HepG2 (cell line): ENCODE results near the gene CD300LG. TPM values are rescaled to one million over a fixed set of nuclear protein-coding genes. Genes with fewer than 3 reads are reported as not detected.

Source experiments
- ATAC-seq: fragments of 200-7000 bp; cut with Tn5 transposase; 3 replicates; pipeline ENCODE4 v1.9.1; 2020; ENCODE audit warnings: mild to moderate bottlenecking, moderate library complexity
- BruUV-seq: library from RNA; stranded (reverse); fragments of 400-500 nt; replicated peaks from 2 replicates; lab custom pipeline; 2021; lab: Mats Ljungman, UMichigan
- CTCF ChIA-PET: fragments of 300-600 bp; formaldehyde crosslinking; extraction: SDS; loops from one replicate; lab custom pipeline; 2021; ENCODE audit warnings: low total read pairs, inconsistent platforms, low intra/inter-chr PET ratio; lab: Yijun Ruan, JAX
- POLR2A ChIA-PET: fragments of 350-600 bp; sonication (Branson Sonifier 250); formaldehyde crosslinking; loops from one replicate; lab custom pipeline; 2020; ENCODE audit warnings: antibody characterized with exemption, inconsistent platforms; lab: Yijun Ruan, JAX
- DNase-seq: peaks from one replicate; pipeline ENCODE4 v3.0.0-alpha.2; 2015; ENCODE audit warnings: low spot score
- FAIRE-seq: peaks from 3 replicates; lab custom pipeline; 2011; peaks lifted over from hg19 to GRCh38; lab: Jason Lieb, UNC
- H2AFZ ChIP-seq: one replicate; pipeline ENCODE4 v1.6.1; 2011; ENCODE audit warnings: low read length, inconsistent platforms
- H3K27ac ChIP-seq: fragments of 300-600 bp; 3 replicates; pipeline ENCODE4 v1.8.0; 2011; ENCODE audit warnings: mixed run types, mild to moderate bottlenecking, mixed read lengths, low read length, inconsistent platforms; ENCODE audit not compliant: insufficient read depth; ENCODE audit errors: extremely low read length
- H3K27me3 ChIP-seq, 2 experiments: fragments of 200-600 bp in 1 of 2; 2 replicates in 1 of 2; 3 replicates in 1 of 2; pipeline versions ENCODE4 v1.6.0 to v1.8.0; 2011; ENCODE audit warnings: low read length in 2 of 2, mild to moderate bottlenecking in 2 of 2, moderate library complexity in 2 of 2, inconsistent platforms in 1 of 2; ENCODE audit not compliant: insufficient read depth in 2 of 2, control insufficient read depth in 1 of 2
- H3K36me3 ChIP-seq, 2 experiments: fragments of 200-600 bp in 1 of 2; replicated peaks in 1 of 2; 2 replicates in 1 of 2; 3 replicates in 1 of 2; pipeline versions ENCODE4 v1.5.1 to v1.8.0; 2011; ENCODE audit warnings: low read length in 2 of 2, inconsistent platforms in 1 of 2; ENCODE audit not compliant: insufficient read depth in 2 of 2, control insufficient read depth in 1 of 2
- H3K4me1 ChIP-seq: 2 replicates; pipeline ENCODE4 v1.5.1; 2012; ENCODE audit warnings: low read length, inconsistent platforms; ENCODE audit not compliant: insufficient read depth
- H3K4me2 ChIP-seq: 2 replicates; pipeline ENCODE4 v1.6.0; 2011; ENCODE audit warnings: low read depth, low read length, inconsistent platforms
- H3K4me3 ChIP-seq, 3 experiments: fragments of 200-600 bp in 1 of 3; sonication (generic), shearing (Covaris generic) in 1 of 3; replicated peaks in 1 of 3; 2 replicates each; pipeline ENCODE4 v1.5.1; 2011 to 2016; ENCODE audit warnings: low read length in 3 of 3, inconsistent platforms in 2 of 3, low read depth in 2 of 3, mild to moderate bottlenecking in 2 of 3, control low read depth in 1 of 3, mixed read lengths in 1 of 3; ENCODE audit not compliant: insufficient read depth in 1 of 3
- H3K79me2 ChIP-seq: one replicate; pipeline ENCODE4 v1.6.1; 2011; ENCODE audit warnings: low read length, inconsistent platforms; ENCODE audit not compliant: insufficient read depth
- H3K9ac ChIP-seq: 2 replicates; pipeline ENCODE4 v1.6.0; 2011; ENCODE audit warnings: mild to moderate bottlenecking, low read depth, low read length, inconsistent platforms; ENCODE audit not compliant: insufficient read depth
- H3K9me3 ChIP-seq: 2 replicates; pipeline ENCODE4 v1.5.1; 2012; ENCODE audit warnings: mild to moderate bottlenecking, low read length
- H4K20me1 ChIP-seq: 2 replicates; pipeline ENCODE4 v1.6.0; 2011; ENCODE audit warnings: inconsistent platforms, mild to moderate bottlenecking, low read length, moderate library complexity; ENCODE audit not compliant: insufficient read depth
- ATF7 ChIP-seq, 2 experiments: fragments of 450-650 bp in 1 of 2; sonication (generic) in 1 of 2; formaldehyde crosslinking in 1 of 2; IDR thresholded peaks; 2 replicates each; pipeline versions ENCODE4 v1.4.0 to v1.6.1; 2016 to 2020; ENCODE audit warnings: antibody characterized with exemption in 1 of 2, mild to moderate bottlenecking in 1 of 2, missing genetic modification reagents in 1 of 2
- BHLHE40 ChIP-seq: IDR thresholded peaks from 2 replicates; pipeline ENCODE4 v1.6.1; 2011; ENCODE audit warnings: low read length, improper control_type of control experiment
- EED ChIP-seq: sonication (generic); formaldehyde crosslinking; IDR thresholded peaks from 2 replicates; pipeline ENCODE4 v1.5.0; 2020; ENCODE audit warnings: mild to moderate bottlenecking, missing genetic modification reagents
- MXD1 ChIP-seq: sonication (generic); formaldehyde crosslinking; IDR thresholded peaks from 2 replicates; pipeline ENCODE4 v1.4.0; 2020; ENCODE audit warnings: mild to moderate bottlenecking, missing genetic modification reagents
- NFIB ChIP-seq: sonication (generic); formaldehyde crosslinking; IDR thresholded peaks from 2 replicates; pipeline ENCODE4 v1.9.0; 2021; ENCODE audit warnings: missing genetic modification reagents, mild to moderate bottlenecking, borderline replicate concordance
- NR0B2 ChIP-seq: sonication (generic); formaldehyde crosslinking; IDR thresholded peaks from 2 replicates; pipeline ENCODE4 v1.4.0; 2020; ENCODE audit warnings: mild to moderate bottlenecking, missing genetic modification reagents
- PCBP1 ChIP-seq: fragments of 200-400 bp; formaldehyde crosslinking; IDR thresholded peaks from 2 replicates; pipeline ENCODE4 v1.6.1; 2017; ENCODE audit warnings: mild to moderate bottlenecking, low read depth, low read length, borderline replicate concordance
- SMYD3 ChIP-seq: sonication (generic); formaldehyde crosslinking; IDR thresholded peaks from 2 replicates; pipeline ENCODE4 v1.8.1; 2023; ENCODE audit warnings: mild to moderate bottlenecking, missing genetic modification reagents
- SYNCRIP ChIP-seq: fragments of 200-400 bp; formaldehyde crosslinking; IDR thresholded peaks from 2 replicates; pipeline ENCODE4 v1.6.1; 2018; ENCODE audit warnings: mild to moderate bottlenecking, low read depth, low read length; ENCODE audit not compliant: insufficient read depth
- TRAFD1 ChIP-seq: sonication (generic); formaldehyde crosslinking; IDR thresholded peaks from 2 replicates; pipeline ENCODE4 v1.5.1; 2020; ENCODE audit warnings: missing genetic modification reagents, mild to moderate bottlenecking, borderline replicate concordance
- ZBTB7B ChIP-seq: sonication (generic); formaldehyde crosslinking; IDR thresholded peaks from 2 replicates; pipeline ENCODE4 v1.4.0; 2020; ENCODE audit warnings: missing genetic modification reagents
- ZNF12 ChIP-seq: sonication (generic); formaldehyde crosslinking; IDR thresholded peaks from 2 replicates; pipeline ENCODE4 v1.5.0; 2020; ENCODE audit warnings: missing genetic modification reagents
- ZNF138 ChIP-seq: sonication (generic); formaldehyde crosslinking; IDR thresholded peaks from 2 replicates; pipeline ENCODE4 v1.5.0; 2020; ENCODE audit warnings: mild to moderate bottlenecking, low read depth, missing genetic modification reagents
- ZNF232 ChIP-seq: sonication (generic); formaldehyde crosslinking; IDR thresholded peaks from 2 replicates; pipeline ENCODE4 v1.4.0; 2020; ENCODE audit warnings: missing genetic modification reagents, borderline replicate concordance
- ZNF432 ChIP-seq: sonication (generic); formaldehyde crosslinking; IDR thresholded peaks from 2 replicates; pipeline ENCODE4 v1.5.0; 2020; ENCODE audit warnings: missing genetic modification reagents, mild to moderate bottlenecking, borderline replicate concordance
- ZNF446 ChIP-seq: sonication (generic); formaldehyde crosslinking; IDR thresholded peaks from 2 replicates; pipeline ENCODE4 v1.5.0; 2020; ENCODE audit warnings: mild to moderate bottlenecking, missing genetic modification reagents
- ZNF768 ChIP-seq: sonication (generic); formaldehyde crosslinking; IDR thresholded peaks from 2 replicates; pipeline ENCODE4 v1.4.0; 2020; ENCODE audit warnings: missing genetic modification reagents
- ZNF776 ChIP-seq: sonication (generic); formaldehyde crosslinking; IDR thresholded peaks from 2 replicates; pipeline ENCODE4 v1.4.0; 2020; ENCODE audit warnings: mild to moderate bottlenecking, missing genetic modification reagents
- WGBS: methylation state at CpG from one replicate; pipeline ENCODE4 v1.1.6; 2017; ENCODE audit warnings: low lambda C conversion rate; 5-methylcytosine and 5-hydroxymethylcytosine counted together
- in situ Hi-C: cut with HindIII; loops from 2 replicates; pipeline ENCODE4 v1.10.0; 2017; ENCODE audit warnings: low pct_unique_long_range_greater_than_20kb; ENCODE audit not compliant: extremely low pct_ligation_motif_present
- intact Hi-C: fragments of 100-400 bp; cut with micrococcal nuclease; formaldehyde crosslinking; loops from one replicate; pipeline ENCODE4 v1.10.0; 2022; ENCODE audit not compliant: unreplicated experiment
- polyA plus RNA-seq, 8 experiments: library from polyadenylated mRNA; depleted of rRNA in 3 of 8; stranded (reverse) in 7 of 8; unstranded in 1 of 8; fragments of >200 nt; fragmentation: Illumina TruSeq in 4 of 8; extraction: Trizol in 4 of 8; gene quantifications; 2 replicates each; pipeline versions ENCODE4 v1.2.1 to v1.2.3, GENCODE V29; 2011 to 2016; ENCODE audit warnings: low read depth in 4 of 8, missing spikeins in 1 of 8, mixed read lengths in 1 of 8; ENCODE audit not compliant: insufficient read depth in 1 of 8
- total RNA-seq, 5 experiments: library from RNA; depleted of rRNA; stranded (reverse); fragments of >200 nt; fragmentation: Illumina TruSeq; extraction: Trizol; gene quantifications; 2 replicates each; pipeline ENCODE4 v1.2.3, GENCODE V29; 2016; ENCODE audit warnings: low read depth in 1 of 5

The CD300LG gene
- total and polyA plus RNA-seq, 2 of the 13 experiments (the other 11 are each of a cell fraction or from before 2014, with no cell fraction given): not detected

GRCh38 chr17:43879723-43880419 is 32.9 kb downstream of the CD300LG start:
- ChIA-PET CTCF (interaction anchor here (1.0 kb wide), 1 partner anchor 162 kb away, joined by 4 read pairs; no protein-coding TSS in a partner anchor), POLR2A (no interaction called here)
- H3K9me3 ChIP-seq: no peaks in the 10 kb centered on the region
- H3K27ac ChIP-seq: no peak overlapping the region
- in situ Hi-C loops: no loop called here
- BruUV-seq: no TSS peak
- DNase-seq: no peak
- no peak overlapping the region for H3K4me3 ChIP-seq
- peaks cover 0 to 16% of the 10 kb centered on the region in 2 experiments; a peak in 2 of 5 replicates for H3K27me3 ChIP-seq
- TF ChIP-seq PCBP1 (0 out of 2 replicates have a peak, but pooled peaks have one; percentile 20), EED (CRISPR knock-in tag) (0 out of 2 replicates have a peak, but pooled peaks have one; percentile 17), SYNCRIP (no peak), ZNF232 (CRISPR knock-in tag) (no peak), TRAFD1 (CRISPR knock-in tag) (no peak), MXD1 (CRISPR knock-in tag) (0 out of 2 replicates have a peak, but pooled peaks have one; percentile 15), ZBTB7B (CRISPR knock-in tag) (no peak), BHLHE40 (no peak), NFIB (CRISPR knock-in tag) (no peak), ZNF12 (CRISPR knock-in tag) (no peak), ZNF138 (no peak), ATF7 (IDR thresholded peaks at IDR 0.05) (no peak), ATF7 (CRISPR knock-in tag; IDR thresholded peaks at IDR 0.05) (no peak), ZNF776 (CRISPR knock-in tag) (no peak), SMYD3 (CRISPR knock-in tag) (no peak), ZNF432 (CRISPR knock-in tag) (no peak), ZNF446 (CRISPR knock-in tag) (no peak), NR0B2 (CRISPR knock-in tag) (0 out of 2 replicates have a peak, but pooled peaks have one; percentile 36), ZNF768 (CRISPR knock-in tag) (peak; percentile 95)
- 51% methylated on average over 20 of the region's 20 CpGs for WGBS
- H3K9ac ChIP-seq: no peak overlapping the region
- FAIRE-seq: no peak
- ATAC-seq: peak; percentile 7; the same call in 2 of the 3 replicates
- no peaks in the 10 kb centered on the region; the same call in 1 of the 2 replicates for H4K20me1 ChIP-seq
- intact Hi-C loops: no loop called here
- no peaks in the 10 kb centered on the region for H3K79me2 ChIP-seq
- no peak overlapping the region for H2AFZ ChIP-seq
- peaks cover 8% of the 10 kb centered on the region for H3K4me1 ChIP-seq
- H3K4me2 ChIP-seq: peak overlapping the region; percentile 33; the same call in 1 of the 2 replicates
- no peaks in the 10 kb centered on the region for H3K36me3 ChIP-seq
